A549 (cell line): Measurements from ENCODE around the gene ADCY3. TPM values are rescaled to one million over a fixed set of nuclear protein-coding genes. Genes with fewer than 3 reads are reported as not detected.
"Not testable (repeated sequence)": the region's sequence is repeated elsewhere in the genome, so short reads cannot be mapped to it uniquely, and the experiment has no call there.

Experiments
- ATAC-seq, 2 experiments: fragments of 200-7000 bp in 1 of 2; fragments of >200 bp in 1 of 2; cut with Nextera tagmentation in 1 of 2; cut with Tn5 transposase in 1 of 2; 3 replicates each; pipeline versions ENCODE4 v1.8.0 to v1.9.1; 2018 to 2020; ENCODE audit warnings: mild to moderate bottlenecking in 1 of 2, moderate library complexity in 1 of 2
- CTCF ChIA-PET: fragments of 300-600 bp; sonication (Branson Sonifier 250); formaldehyde crosslinking; extraction: SDS; loops from one replicate; lab custom pipeline; 2021; ENCODE audit warnings: antibody characterized with exemption, inconsistent platforms; lab: Yijun Ruan, JAX
- POLR2A ChIA-PET: fragments of 350-600 bp; formaldehyde crosslinking; extraction: SDS; loops from one replicate; lab custom pipeline; 2021; ENCODE audit warnings: antibody characterized with exemption, inconsistent platforms; lab: Yijun Ruan, JAX
- DNase-seq, 2 experiments: peaks; one replicate each; pipeline versions ENCODE4 v3.0.0 to v3.0.0-alpha.2; 2011 to 2016; ENCODE audit warnings: low read depth in 1 of 2, low spot score in 1 of 2
- FAIRE-seq: peaks from 2 replicates; lab custom pipeline; 2011; peaks lifted over from hg19 to GRCh38; lab: Jason Lieb, UNC
- H3K27ac ChIP-seq, 2 experiments: fragments of >200 bp; sonication (Bioruptor Twin); formaldehyde crosslinking; 3 replicates each; pipeline ENCODE4 v1.5.1; 2016 to 2017
- H3K4me1 ChIP-seq: fragments of >200 bp; sonication (Bioruptor Twin); formaldehyde crosslinking; 3 replicates; pipeline ENCODE4 v1.6.1; 2016
- H3K4me2 ChIP-seq: fragments of >200 bp; sonication (Bioruptor Twin); formaldehyde crosslinking; 3 replicates; pipeline ENCODE4 v1.6.1; 2016
- H3K4me3 ChIP-seq: fragments of >200 bp; sonication (Bioruptor Twin); formaldehyde crosslinking; 3 replicates; pipeline ENCODE4 v1.5.1; 2016
- H3K9me3 ChIP-seq: fragments of >200 bp; sonication (Bioruptor Twin); formaldehyde crosslinking; 3 replicates; pipeline ENCODE4 v1.6.1; 2016
- EHF ChIP-seq: fragments of 250-450 bp; sonication (Bioruptor Pico); IDR thresholded peaks from 2 replicates; pipeline ENCODE4 v1.5.0; 2020; ENCODE audit warnings: mild to moderate bottlenecking
- EHMT2 ChIP-seq: fragments of 200-600 bp; sonication (generic); IDR thresholded peaks from 2 replicates; pipeline ENCODE4 v1.6.1; 2016; ENCODE audit warnings: antibody characterized with exemption, low read depth, mild to moderate bottlenecking, moderate library complexity
- JUN ChIP-seq, 2 experiments: fragments of >200 bp; sonication (Bioruptor Twin); formaldehyde crosslinking; IDR thresholded peaks; 2 replicates in 1 of 2; 3 replicates in 1 of 2; pipeline ENCODE4 v1.6.1; 2016 to 2017
- MAFK ChIP-seq: fragments of 450-650 bp; IDR thresholded peaks from 2 replicates; pipeline ENCODE4 v1.6.1; 2014; ENCODE audit not compliant: partially characterized antibody
- MYC ChIP-seq: IDR thresholded peaks from 2 replicates; pipeline ENCODE4 v1.6.1; 2012; ENCODE audit warnings: mild to moderate bottlenecking, inconsistent platforms, low read length, improper control_type of control experiment, borderline replicate concordance
- NFE2L2 ChIP-seq: fragments of 150-350 bp; conservative IDR thresholded peaks from 2 replicates; pipeline ENCODE4 v1.6.1; 2014; ENCODE audit warnings: low read length
- NR3C1 ChIP-seq: fragments of >200 bp; sonication (Bioruptor Twin); formaldehyde crosslinking; IDR thresholded peaks from 3 replicates; pipeline ENCODE4 v1.6.1; 2017
- POLR2A ChIP-seq: IDR thresholded peaks from 2 replicates; pipeline ENCODE4 v1.6.1; 2012; ENCODE audit warnings: mild to moderate bottlenecking, low read length
- RCOR1 ChIP-seq: fragments of 150-350 bp; IDR thresholded peaks from 2 replicates; pipeline ENCODE4 v1.6.1; 2014; ENCODE audit warnings: antibody characterized with exemption, low read length, low read depth
- RNF2 ChIP-seq: fragments of 200-600 bp; sonication (generic); IDR thresholded peaks from 2 replicates; pipeline ENCODE4 v1.6.1; 2016; ENCODE audit warnings: low read depth, mild to moderate bottlenecking, antibody characterized with exemption, moderate library complexity, borderline replicate concordance
- TFCP2L1 ChIP-seq: fragments of 250-450 bp; sonication (Bioruptor Pico); IDR thresholded peaks from 2 replicates; pipeline ENCODE4 v1.5.0; 2021; ENCODE audit warnings: mild to moderate bottlenecking
- ZFP36 ChIP-seq: fragments of 450-650 bp; IDR thresholded peaks from 2 replicates; pipeline ENCODE4 v1.6.1; 2014; ENCODE audit warnings: borderline replicate concordance; ENCODE audit not compliant: partially characterized antibody
- WGBS: methylation state at CpG from one replicate; pipeline ENCODE4 v1.1.6; 2017; ENCODE audit errors: missing lambda C conversion rate; 5-methylcytosine and 5-hydroxymethylcytosine counted together
- polyA plus RNA-seq, 4 experiments: library from polyadenylated mRNA; depleted of rRNA in 3 of 4; stranded (reverse); fragments of >200 nt; fragmentation: RNase III in 1 of 4; extraction: RNeasy Plus Mini Kit Qiagen cat#74134 plus additional on column Dnase treatment in 1 of 4; gene quantifications; 2 replicates in 3 of 4; 3 replicates in 1 of 4; pipeline ENCODE4 v1.2.3, GENCODE V29; 2011 to 2017
- TF ChIP-seq, protein P1 (sequence below): IDR thresholded peaks from 2 replicates; pipeline ENCODE4 v1.6.1; 2012
- TF ChIP-seq, protein P2 (sequence below): fragments of 200-600 bp; sonication (generic); IDR thresholded peaks from 2 replicates; pipeline ENCODE4 v1.6.1; 2016; ENCODE audit warnings: antibody characterized with exemption, mild to moderate bottlenecking, moderate library complexity

ADCY3 gene
- polyA plus RNA-seq, 2 of the 4 experiments (the other 2 are of a cell fraction), result 37.4 to 65.4 TPM

- FAIRE-seq, result not testable (repeated sequence)
- peak overlapping the region; percentile 76 to 86 for H3K27ac ChIP-seq
- TF ChIP-seq POLR2A, result peak; percentile 31; the same call in 1 of the 2 replicates
- peak; percentile 94 for TF ChIP-seq NFE2L2
- TF ChIP-seq, protein P1, sequence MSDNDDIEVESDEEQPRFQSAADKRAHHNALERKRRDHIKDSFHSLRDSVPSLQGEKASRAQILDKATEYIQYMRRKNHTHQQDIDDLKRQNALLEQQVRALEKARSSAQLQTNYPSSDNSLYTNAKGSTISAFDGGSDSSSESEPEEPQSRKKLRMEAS, result peak; percentile 46; the same call in 1 of the 2 replicates
- peak; percentile 99 for TF ChIP-seq MAFK
- TF ChIP-seq JUN (IDR thresholded peaks at IDR 0.05), result peak; percentile 34 to 42; a peak in 1 of 5 replicates
- TF ChIP-seq TFCP2L1 (CRISPR knock-in tag), result peak; percentile 67; the same call in 1 of the 2 replicates
- TF ChIP-seq, all 56 proteins: peak for 6; not testable (repeated sequence) for 50
- Histone ChIP-seq H3K4me2 (peak overlapping the region; percentile 70), H3K4me1 (peaks cover 49% of the 10 kb centered on the region), H3K4me3 (peak overlapping the region; percentile 48)
- not testable (repeated sequence) for H3K9me3 ChIP-seq
- ATAC-seq (peak; percentile 92 to 94), DNase-seq (peak in 1 of 2 experiments; percentile 81)
- CTCF ChIA-PET, result interaction anchor here (0.9 to 2.0 kb wide), 6 partner anchors 13 to 399 kb away, joined by 3 to 17 read pairs (median 4); partner anchors contain the start of genes CENPO and PTRHD1
- 35% methylated on average over 23 of the region's 25 CpGs for WGBS
- POLR2A ChIA-PET, result interaction anchor here (0.5 to 2.6 kb wide), 2 partner anchors 13 to 316 kb away, joined by 3 to 17 read pairs; partner anchors contain the start of genes CENPO and PTRHD1
Measured at GRCh38 chr2:24805811-24806660, 114.0 kb downstream of the ADCY3 start.

DNA sequence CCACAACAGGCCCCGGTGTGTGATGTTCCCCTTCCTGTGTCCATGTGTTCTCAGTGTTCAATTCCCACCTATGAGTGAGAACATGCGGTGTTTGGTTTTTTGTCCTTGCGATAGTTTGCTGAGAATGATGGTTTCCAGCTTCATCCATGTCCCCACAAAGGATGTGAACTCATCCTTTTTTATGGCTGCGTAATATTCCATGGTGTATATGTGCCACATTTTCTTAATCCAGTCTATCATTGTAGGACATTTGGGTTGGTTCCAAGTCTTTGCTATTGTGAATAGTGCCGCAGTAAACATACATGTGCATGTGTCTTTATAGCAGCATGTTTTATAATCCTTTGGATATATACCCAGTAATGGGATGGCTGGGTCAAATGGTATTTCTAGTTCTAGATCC is 119.5 kb downstream of the ADCY3 start:
- DNase-seq, POLR2A ChIA-PET: not testable (repeated sequence)
- WGBS, result 94% methylated on average over 5 of the region's 5 CpGs

GRCh38 chr2:24797644-24798043 is 122.4 kb downstream of the ADCY3 start:
- Histone ChIP-seq H3K9me3 (peaks cover 2% of the 10 kb centered on the region; the same call in 1 of the 3 replicates), H3K4me2 (no peak overlapping the region), H3K4me3 (no peak overlapping the region), H3K4me1 (peaks cover 14% of the 10 kb centered on the region), H3K27ac (no peak overlapping the region)
- WGBS, result 93% methylated on average over 2 of the region's 2 CpGs
- CTCF ChIA-PET, result interaction anchor here (0.7 to 2.4 kb wide), 7 partner anchors 20 to 388 kb away, joined by 3 to 10 read pairs (median 4); partner anchors contain the start of gene NCOA1
- POLR2A ChIA-PET, result no interaction called here
- no peak for DNase-seq
- FAIRE-seq, result no peak
- TF ChIP-seq RCOR1 (no peak), ZFP36 (no peak), EHMT2 (no peak), MYC (no peak), EHF (CRISPR knock-in tag) (no peak), RNF2 (no peak), NR3C1 (no peak)
- ATAC-seq, result no peak

More for the DNA sequence above, 119.5 kb downstream of the ADCY3 start:
- H3K4me2 ChIP-seq, H3K27ac ChIP-seq, ATAC-seq, H3K4me3 ChIP-seq, H3K9me3 ChIP-seq, CTCF ChIA-PET, FAIRE-seq, H3K4me1 ChIP-seq: not testable (repeated sequence)

DNA sequence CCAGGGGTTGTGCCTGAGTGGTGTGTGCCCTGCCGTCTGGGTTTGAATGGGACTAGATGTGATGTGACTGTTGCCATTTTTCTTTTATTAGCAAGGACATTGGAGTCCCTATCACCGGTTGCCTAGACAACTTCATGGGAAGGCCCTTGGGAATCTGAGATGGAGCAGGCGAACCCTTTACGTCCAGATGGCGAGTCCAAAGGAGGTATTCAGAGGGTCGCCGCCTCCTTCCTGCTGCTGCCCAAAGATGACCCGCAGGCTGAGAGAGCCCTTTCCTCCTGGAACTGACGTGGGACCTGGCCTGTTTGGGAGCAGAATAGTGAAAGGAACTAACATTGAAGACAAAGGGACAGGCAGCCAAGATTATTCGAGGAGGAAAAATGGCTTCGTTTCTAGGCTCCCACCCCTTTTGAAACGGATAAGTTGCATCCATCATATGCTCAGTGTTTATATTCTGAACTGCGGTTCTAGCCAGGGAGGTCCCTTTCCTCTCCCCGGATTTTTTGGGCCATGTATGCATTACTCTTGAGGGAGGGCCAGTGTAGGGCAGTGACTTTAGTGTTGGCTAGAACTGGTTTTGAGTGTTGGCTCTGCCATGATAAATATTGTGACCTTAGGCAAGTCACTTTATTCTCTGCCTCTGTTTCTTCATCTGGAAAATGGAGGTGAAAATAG is 126.1 kb downstream of the ADCY3 start:
- ChIA-PET CTCF (interaction anchor here (0.6 to 5.1 kb wide), 8 partner anchors 12 to 400 kb away, joined by 3 to 61 read pairs (median 12); no protein-coding TSS in a partner anchor), POLR2A (interaction anchor here (1.2 to 2.2 kb wide), 8 partner anchors 13 to 360 kb away, joined by 4 to 17 read pairs (median 8); partner anchors contain the start of gene NCOA1)
- TF ChIP-seq POLR2A, result no peak
- TF ChIP-seq, protein P2, sequence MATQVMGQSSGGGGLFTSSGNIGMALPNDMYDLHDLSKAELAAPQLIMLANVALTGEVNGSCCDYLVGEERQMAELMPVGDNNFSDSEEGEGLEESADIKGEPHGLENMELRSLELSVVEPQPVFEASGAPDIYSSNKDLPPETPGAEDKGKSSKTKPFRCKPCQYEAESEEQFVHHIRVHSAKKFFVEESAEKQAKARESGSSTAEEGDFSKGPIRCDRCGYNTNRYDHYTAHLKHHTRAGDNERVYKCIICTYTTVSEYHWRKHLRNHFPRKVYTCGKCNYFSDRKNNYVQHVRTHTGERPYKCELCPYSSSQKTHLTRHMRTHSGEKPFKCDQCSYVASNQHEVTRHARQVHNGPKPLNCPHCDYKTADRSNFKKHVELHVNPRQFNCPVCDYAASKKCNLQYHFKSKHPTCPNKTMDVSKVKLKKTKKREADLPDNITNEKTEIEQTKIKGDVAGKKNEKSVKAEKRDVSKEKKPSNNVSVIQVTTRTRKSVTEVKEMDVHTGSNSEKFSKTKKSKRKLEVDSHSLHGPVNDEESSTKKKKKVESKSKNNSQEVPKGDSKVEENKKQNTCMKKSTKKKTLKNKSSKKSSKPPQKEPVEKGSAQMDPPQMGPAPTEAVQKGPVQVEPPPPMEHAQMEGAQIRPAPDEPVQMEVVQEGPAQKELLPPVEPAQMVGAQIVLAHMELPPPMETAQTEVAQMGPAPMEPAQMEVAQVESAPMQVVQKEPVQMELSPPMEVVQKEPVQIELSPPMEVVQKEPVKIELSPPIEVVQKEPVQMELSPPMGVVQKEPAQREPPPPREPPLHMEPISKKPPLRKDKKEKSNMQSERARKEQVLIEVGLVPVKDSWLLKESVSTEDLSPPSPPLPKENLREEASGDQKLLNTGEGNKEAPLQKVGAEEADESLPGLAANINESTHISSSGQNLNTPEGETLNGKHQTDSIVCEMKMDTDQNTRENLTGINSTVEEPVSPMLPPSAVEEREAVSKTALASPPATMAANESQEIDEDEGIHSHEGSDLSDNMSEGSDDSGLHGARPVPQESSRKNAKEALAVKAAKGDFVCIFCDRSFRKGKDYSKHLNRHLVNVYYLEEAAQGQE, result 0 out of 2 replicates have a peak, but pooled peaks have one; percentile 19
- 2% methylated on average over 14 of the region's 14 CpGs for WGBS
- DNase-seq (peak; percentile 37 to 42), FAIRE-seq (no peak), ATAC-seq (peak; percentile 20 to 36; a peak in 5 of 6 replicates)
- Histone ChIP-seq H3K4me3 (peak overlapping the region; percentile 73), H3K4me2 (peak overlapping the region; percentile 87), H3K9me3 (no peaks in the 10 kb centered on the region), H3K27ac (peak overlapping the region; percentile 93 to 99), H3K4me1 (peaks cover 25% of the 10 kb centered on the region)
